GM18873 (cell line): ENCODE data around the gene BSX.

Experiments used
- ATAC-seq: cut with Tn5 transposase; IDR thresholded peaks from one replicate; pipeline ENCODE4 v1.9.1; 2021; ENCODE audit warnings: mild to moderate bottlenecking, moderate library complexity, moderate number of reproducible peaks; ENCODE audit not compliant: unreplicated experiment, low FRiP score

Gene BSX

DNA sequence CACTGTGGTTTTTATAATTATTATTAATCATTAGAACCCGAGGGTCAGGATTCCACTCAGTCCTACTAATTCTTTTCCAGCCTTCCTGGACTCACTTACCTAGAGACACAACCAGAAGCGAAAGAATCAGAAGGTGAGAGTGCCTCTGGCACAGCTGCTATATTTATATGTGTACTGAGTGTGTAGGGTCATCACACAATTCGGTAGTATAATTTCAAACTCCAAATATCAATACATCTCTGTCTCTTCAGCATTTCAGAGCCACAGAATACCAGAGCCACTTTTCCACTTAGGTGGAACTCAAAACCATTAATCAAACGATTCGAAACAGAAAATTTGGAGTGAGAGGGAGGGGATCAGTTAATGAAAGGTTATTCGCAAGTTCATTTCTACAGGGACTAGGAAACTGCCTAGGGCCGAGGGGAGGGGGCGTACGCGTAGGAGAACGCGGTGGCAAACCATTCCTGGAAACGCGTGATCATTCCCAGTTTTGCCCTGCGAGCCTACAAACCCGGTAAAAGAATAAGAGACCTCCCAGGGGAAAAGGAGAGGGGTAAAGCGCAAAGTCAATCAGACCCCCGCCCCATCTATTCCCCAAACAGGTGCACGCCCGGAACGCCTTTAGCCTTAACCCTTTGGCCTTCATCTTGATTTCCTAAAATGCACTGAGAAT lies 5.4 kb downstream of the BSX start:
- no peak for ATAC-seq

DNA sequence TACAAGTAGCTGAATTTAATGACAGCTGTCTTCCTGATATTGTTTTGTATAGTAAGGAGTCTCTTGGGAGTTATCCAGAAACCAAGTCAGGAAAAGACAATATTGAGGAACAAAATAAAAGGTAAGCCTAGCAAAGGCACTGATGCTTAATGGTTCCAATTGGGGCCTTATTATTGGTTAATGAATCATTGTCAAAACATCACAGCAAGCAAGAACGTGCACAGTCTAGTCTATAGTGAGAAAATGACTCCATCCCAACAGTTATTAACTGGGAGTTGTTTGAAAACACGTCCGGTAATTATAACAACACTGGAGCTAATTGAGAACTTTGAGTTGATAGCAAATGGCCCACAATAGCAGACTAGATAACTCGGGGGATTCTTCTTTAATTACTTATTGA lies 17.7 kb downstream of the BSX start:
- no peak for ATAC-seq

DNA sequence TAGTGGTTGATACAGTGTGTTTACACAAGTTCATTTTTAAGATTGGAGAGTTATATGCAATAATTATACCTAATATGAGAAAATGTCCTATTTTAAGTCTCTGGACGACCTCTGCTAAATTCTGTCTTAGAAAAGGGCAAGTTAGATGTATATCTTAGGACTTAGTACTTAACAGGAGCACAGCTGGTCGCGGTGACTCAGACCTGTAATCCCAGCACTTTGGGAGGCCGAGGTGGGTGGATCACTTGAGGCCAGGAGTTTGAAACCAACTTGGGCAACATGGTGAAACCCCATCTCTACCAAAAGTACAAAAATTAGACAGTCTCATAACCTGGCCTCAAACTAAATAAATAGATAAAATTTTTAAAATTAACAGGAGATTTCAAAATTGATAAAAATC lies 27.2 kb downstream of the BSX start:
- ATAC-seq: no peak

DNA sequence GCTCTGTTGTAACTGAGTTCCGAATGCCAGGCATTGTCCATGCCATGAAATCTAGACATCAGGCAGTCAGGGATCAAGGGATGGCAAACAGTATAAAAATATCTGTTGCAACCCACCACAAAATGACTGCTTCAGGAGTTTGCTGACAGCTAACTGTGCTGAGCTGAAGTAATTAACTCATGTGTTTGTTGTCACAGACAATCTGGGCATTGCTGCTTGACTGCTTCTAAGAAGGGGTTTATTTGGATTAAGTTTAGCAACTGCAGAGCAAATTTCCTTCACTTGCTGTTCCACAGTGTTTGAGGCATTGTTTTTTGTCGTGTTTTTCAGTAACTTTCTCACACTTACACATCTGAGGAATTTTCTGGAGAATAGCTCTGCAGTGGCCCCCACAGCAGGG lies 30.4 kb downstream of the BSX start:
- ATAC-seq: no peak

DNA sequence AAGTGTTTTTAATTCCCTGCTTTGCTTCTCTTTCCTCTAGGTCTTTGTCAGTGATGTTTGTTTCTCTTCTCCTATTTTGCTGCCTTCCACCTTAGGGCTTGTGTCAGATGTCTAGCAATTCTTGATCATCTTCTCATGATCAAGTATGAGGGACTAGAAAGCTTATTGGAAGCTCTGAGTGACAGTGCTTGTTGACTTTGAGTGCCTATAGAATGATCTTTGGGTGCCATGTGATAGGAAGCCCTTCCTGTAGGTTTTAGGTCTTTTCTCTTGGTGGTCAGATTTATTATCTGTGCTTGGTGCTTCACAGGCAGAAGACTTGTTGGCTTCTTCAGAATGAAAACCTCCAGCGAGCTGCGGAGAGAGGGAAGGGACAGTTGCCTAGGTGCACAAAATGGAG lies 43.1 kb downstream of the BSX start:
- no peak for ATAC-seq

DNA sequence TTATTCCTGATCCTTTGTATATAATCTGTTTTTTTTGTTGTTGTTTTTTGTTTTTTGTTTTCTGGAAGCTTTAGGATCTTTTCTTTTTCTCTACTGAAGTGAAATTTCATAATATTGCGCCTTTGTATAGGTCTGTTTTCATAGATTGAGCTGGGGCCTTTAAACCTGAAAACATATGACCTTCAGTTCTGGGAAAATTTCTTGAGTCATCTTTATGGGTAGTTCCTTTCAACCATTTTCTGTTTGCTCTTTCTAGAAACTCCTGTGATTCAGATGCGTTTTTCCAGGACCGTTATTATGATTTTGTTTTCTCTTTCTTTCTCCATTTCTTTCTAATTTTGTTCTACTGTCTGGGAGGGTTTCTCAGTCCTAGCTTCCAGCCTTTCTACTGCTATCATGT lies 43.7 kb downstream of the BSX start:
- ATAC-seq: no peak

DNA sequence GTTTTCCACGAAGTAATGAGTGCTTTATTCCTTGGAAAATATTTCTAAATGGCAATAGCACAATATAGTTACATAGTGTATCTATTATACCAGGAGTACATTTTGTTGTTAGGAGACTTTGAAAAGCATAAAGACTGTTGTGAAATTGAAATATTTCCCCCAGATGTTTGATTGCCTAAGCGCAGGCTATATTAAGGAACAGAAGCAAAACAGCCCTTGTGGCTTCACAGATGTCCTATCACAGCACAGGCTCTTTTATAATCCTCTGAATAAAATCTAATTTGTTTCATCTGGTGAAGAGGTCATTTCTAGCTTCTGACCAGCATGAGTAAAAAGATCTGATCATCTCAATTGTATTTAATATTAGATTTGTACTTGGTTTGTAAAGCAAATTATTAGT lies 48.2 kb downstream of the BSX start:
- no peak for ATAC-seq

DNA sequence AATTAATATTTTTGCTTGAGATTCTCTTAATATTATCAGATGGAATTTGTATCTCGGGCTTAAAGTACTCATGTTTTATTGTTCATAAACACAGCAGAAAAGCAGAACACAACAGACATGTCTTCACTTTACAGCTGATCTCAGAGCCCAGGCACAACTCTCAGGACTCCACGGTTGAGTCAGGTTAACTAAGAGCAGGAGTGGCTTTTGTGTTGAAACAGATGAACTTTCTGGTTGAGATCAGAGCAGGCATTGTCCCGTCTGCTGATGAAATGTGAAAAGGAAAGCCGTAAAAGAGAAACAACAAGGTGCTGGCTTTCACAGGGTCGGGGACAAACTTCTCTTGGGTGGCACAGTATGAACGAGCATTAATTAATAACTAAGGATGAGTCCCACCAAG lies 50.1 kb downstream of the BSX start:
- ATAC-seq: no peak
